Panc1 (cell line): Measurements from ENCODE around the gene CAMKMT. TPM values are rescaled to one million over a fixed set of nuclear protein-coding genes. Genes with fewer than 3 reads are reported as not detected.

ENCODE experiments used
- ATAC-seq: fragments of 200-7000 bp; cut with Tn5 transposase; 2 replicates; pipeline ENCODE4 v1.9.1; 2020; ENCODE audit warnings: mild to moderate bottlenecking, moderate library complexity
- BruUV-seq: library from RNA; stranded (reverse); fragments of 400-500 nt; replicated peaks from 2 replicates; lab custom pipeline; 2021; lab: Mats Ljungman, UMichigan
- CTCF ChIA-PET: fragments of 300-600 bp; sonication (Branson Sonifier 250); formaldehyde crosslinking; loops from one replicate; lab custom pipeline; 2022; ENCODE audit warnings: antibody characterized with exemption; lab: Charles Lee
- POLR2A ChIA-PET: fragments of 300-600 bp; sonication (Branson Sonifier 250); formaldehyde crosslinking; loops from one replicate; lab custom pipeline; 2022; ENCODE audit warnings: antibody characterized with exemption; lab: Charles Lee
- DNase-seq: peaks from one replicate; pipeline ENCODE4 v3.0.0-alpha.2; 2010; ENCODE audit warnings: low read depth, low spot score
- H3K27ac ChIP-seq: 2 replicates; pipeline ENCODE4 v1.5.1; 2011; ENCODE audit warnings: mild to moderate bottlenecking, low read length, inconsistent platforms
- H3K27me3 ChIP-seq: fragments of 200-500 bp; sonication (Bioruptor generic); 2 replicates; pipeline ENCODE4 v1.6.0; 2014; ENCODE audit warnings: low read length, inconsistent platforms; ENCODE audit not compliant: control insufficient read depth, insufficient read depth
- H3K36me3 ChIP-seq: fragments of 200-500 bp; sonication (Bioruptor generic); 2 replicates; pipeline ENCODE4 v1.5.1; 2014; ENCODE audit warnings: inconsistent platforms, mild to moderate bottlenecking, low read length, moderate library complexity; ENCODE audit not compliant: control insufficient read depth, insufficient read depth
- H3K4me1 ChIP-seq: 2 replicates; pipeline ENCODE4 v1.5.1; 2011; ENCODE audit warnings: inconsistent platforms, mild to moderate bottlenecking, low read length, moderate library complexity; ENCODE audit not compliant: control insufficient read depth, insufficient read depth
- H3K4me3 ChIP-seq, 2 experiments: 2 replicates each; pipeline ENCODE4 v1.5.1; 2011 to 2012; ENCODE audit warnings: low read depth in 2 of 2, low read length in 2 of 2, mild to moderate bottlenecking in 2 of 2, inconsistent platforms in 1 of 2, moderate library complexity in 1 of 2
- H3K9me3 ChIP-seq: fragments of 200-500 bp; sonication (Bioruptor generic); 2 replicates; pipeline ENCODE4 v1.5.1; 2014; ENCODE audit warnings: low read depth, mild to moderate bottlenecking, inconsistent platforms, low read length, moderate library complexity; ENCODE audit not compliant: control insufficient read depth, insufficient read depth
- CTCF ChIP-seq: fragments of 450-650 bp; IDR thresholded peaks from 2 replicates; pipeline ENCODE4 v1.5.1; 2017; ENCODE audit warnings: mild to moderate bottlenecking
- POLR2AphosphoS5 ChIP-seq: IDR thresholded peaks from 2 replicates; pipeline ENCODE4 v1.6.1; 2012; ENCODE audit warnings: mild to moderate bottlenecking, low read depth, low read length, moderate library complexity
- REST ChIP-seq, 2 experiments: IDR thresholded peaks; 2 replicates each; pipeline ENCODE4 v1.6.1; 2011 to 2012; ENCODE audit warnings: low read depth in 2 of 2, control low read depth in 1 of 2, low read length in 1 of 2, mild to moderate bottlenecking in 1 of 2, moderate library complexity in 1 of 2; ENCODE audit not compliant: insufficient read depth in 1 of 2
- SIN3A ChIP-seq: IDR thresholded peaks from 2 replicates; pipeline ENCODE4 v1.6.1; 2012; ENCODE audit warnings: low read depth, mild to moderate bottlenecking, low read length, moderate library complexity, borderline replicate concordance; ENCODE audit not compliant: insufficient read depth
- TCF7L2 ChIP-seq: IDR thresholded peaks from 2 replicates; pipeline ENCODE4 v1.6.1; 2011; ENCODE audit warnings: mild to moderate bottlenecking, low read depth, low read length, inconsistent platforms
- in situ Hi-C: cut with HindIII; loops from 2 replicates; pipeline ENCODE4 v1.10.0; 2016; ENCODE audit warnings: low sequenced_read_pairs, low pct_unique_long_range_greater_than_20kb
- intact Hi-C: fragments of 100-400 bp; cut with micrococcal nuclease; formaldehyde crosslinking; loops from one replicate; pipeline ENCODE4 v1.10.0; 2022; ENCODE audit not compliant: unreplicated experiment
- total RNA-seq: library from RNA; stranded (reverse); gene quantifications from one replicate; pipeline ENCODE4 v1.2.1, GENCODE V29; 2021; ENCODE audit not compliant: unreplicated experiment

Gene CAMKMT
- total RNA-seq, 1 experiment from 2014 or later: 12.6 TPM

- CTCF ChIA-PET: interaction anchor here (0.6 kb wide), 1 partner anchor 992 kb away, joined by 5 read pairs; no protein-coding TSS in a partner anchor
Observed at GRCh38 chr2:44599130-44599529, 237.4 kb downstream of the CAMKMT start.

GRCh38 chr2:44602446-44602845 is 240.7 kb downstream of the CAMKMT start:
- in situ Hi-C loops: no loop called here
- Histone ChIP-seq H3K4me1 (no peaks in the 10 kb centered on the region), H3K27ac (no peak overlapping the region), H3K4me3 (no peak overlapping the region), H3K36me3 (no peaks in the 10 kb centered on the region), H3K27me3 (no peaks in the 10 kb centered on the region), H3K9me3 (no peaks in the 10 kb centered on the region)
- no peak for ATAC-seq
- DNase-seq: no peak
- intact Hi-C loops: no loop called here
- POLR2A ChIA-PET: no interaction called here
- BruUV-seq: no TSS peak
- CTCF ChIA-PET: no interaction called here
- TF ChIP-seq POLR2AphosphoS5 (no peak), TCF7L2 (no peak), SIN3A (no peak), CTCF (no peak), REST (IDR thresholded peaks at IDR 0.05; ENCODE audit: insufficient read depth in 1 of 2, low read depth in 2 of 2, low read length in 1 of 2) (no peak)

More at GRCh38 chr2:44599130-44599529, 237.4 kb downstream of the CAMKMT start:
- no peaks in the 10 kb centered on the region for H3K4me1 ChIP-seq
- no peaks in the 10 kb centered on the region for H3K27me3 ChIP-seq
- no peak for TF ChIP-seq REST (IDR thresholded peaks at IDR 0.05; ENCODE audit: insufficient read depth in 1 of 2, low read depth in 2 of 2, low read length in 1 of 2)
- no peak for TF ChIP-seq TCF7L2
- TF ChIP-seq CTCF: no peak
- in situ Hi-C loops: no loop called here
- intact Hi-C loops: no loop called here
- POLR2A ChIA-PET: no interaction called here
- no peak for ATAC-seq
- no peak overlapping the region for H3K27ac ChIP-seq
- no peak overlapping the region for H3K4me3 ChIP-seq
- no peaks in the 10 kb centered on the region for H3K36me3 ChIP-seq
- no peak for DNase-seq
- BruUV-seq: no TSS peak
- no peaks in the 10 kb centered on the region for H3K9me3 ChIP-seq
